ENCODE measurements around the gene CDH13. TPM values are rescaled to one million over a fixed set of nuclear protein-coding genes. Genes with fewer than 3 reads are reported as not detected.

The CDH13 gene
- total RNA-seq, 1 donor from 2014 or later: not detected

- Mint-ChIP-seq H3K27me3 (peaks cover 30% of the 10 kb centered on the region), H3K9me3 (no peaks in the 10 kb centered on the region), H3K4me3 (no peak overlapping the region), H3K4me1 (peaks cover 12% of the 10 kb centered on the region), H3K36me3 (ENCODE audit: low read depth) (no peaks in the 10 kb centered on the region), H3K27ac (no peak overlapping the region)
- ATAC-seq (ENCODE audit: low read depth) (no peak), DNase-seq (no peak)
- ChIA-PET CTCF (no interaction called here), POLR2A (no interaction called here)
- no peak for TF ChIP-seq CTCF (IDR thresholded peaks at IDR 0.05)
- intact Hi-C loops (cut with micrococcal nuclease): no loop called here
These were observed 1121.2 kb downstream of the CDH13 start for GRCh38 chr16:83747936-83748335.

GRCh38 chr16:83755391-83755790, 1128.6 kb downstream of the CDH13 start:
- H3K4me1 Mint-ChIP-seq: no peaks in the 10 kb centered on the region
- ChIA-PET CTCF (no interaction called here), POLR2A (no interaction called here)
- TF ChIP-seq CTCF (IDR thresholded peaks at IDR 0.05): no peak
- H3K9me3 Mint-ChIP-seq: peaks cover 16% of the 10 kb centered on the region
- H3K36me3 Mint-ChIP-seq (ENCODE audit: low read depth): peaks cover 4% of the 10 kb centered on the region
- peaks cover 26% of the 10 kb centered on the region for H3K27me3 Mint-ChIP-seq
- H3K27ac Mint-ChIP-seq: no peak overlapping the region
- no peak overlapping the region for H3K4me3 Mint-ChIP-seq
- no peak for DNase-seq
- intact Hi-C loops (cut with micrococcal nuclease): no loop called here
- no peak for ATAC-seq (ENCODE audit: low read depth)

- H3K4me3 Mint-ChIP-seq: no peak overlapping the region
- intact Hi-C loops (cut with micrococcal nuclease): no loop called here
- H3K27me3 Mint-ChIP-seq: peaks cover 1% of the 10 kb centered on the region
- no peak for TF ChIP-seq CTCF (IDR thresholded peaks at IDR 0.05)
- DNase-seq: no peak
- H3K36me3 Mint-ChIP-seq (ENCODE audit: low read depth): no peaks in the 10 kb centered on the region
- ChIA-PET POLR2A (no interaction called here), CTCF (no interaction called here)
- no peak overlapping the region for H3K27ac Mint-ChIP-seq
- H3K9me3 Mint-ChIP-seq: peaks cover 5% of the 10 kb centered on the region
- H3K4me1 Mint-ChIP-seq: no peaks in the 10 kb centered on the region
- ATAC-seq (ENCODE audit: low read depth): no peak
These were observed 1135.6 kb downstream of the CDH13 start for GRCh38 chr16:83762141-83762991.

- no peak for TF ChIP-seq CTCF (IDR thresholded peaks at IDR 0.05)
- Mint-ChIP-seq H3K36me3 (ENCODE audit: low read depth) (no peaks in the 10 kb centered on the region), H3K9me3 (peaks cover 5% of the 10 kb centered on the region), H3K27ac (no peak overlapping the region), H3K27me3 (peaks cover 1% of the 10 kb centered on the region), H3K4me3 (no peak overlapping the region), H3K4me1 (no peaks in the 10 kb centered on the region)
- ChIA-PET POLR2A (no interaction called here), CTCF (no interaction called here)
- ATAC-seq (ENCODE audit: low read depth) (no peak), DNase-seq (no peak)
- intact Hi-C loops (cut with micrococcal nuclease): no loop called here
These were observed 1136.2 kb downstream of the CDH13 start for GRCh38 chr16:83762992-83763358.

GRCh38 chr16:83768986-83769385, 1142.2 kb downstream of the CDH13 start:
- ChIA-PET POLR2A (interaction anchor here (2.4 kb wide), 1 partner anchor 38 kb away, joined by 9 read pairs; the partner anchor contains the start of gene HSBP1), CTCF (no interaction called here)
- TF ChIP-seq CTCF (IDR thresholded peaks at IDR 0.05): no peak
- Mint-ChIP-seq H3K36me3 (ENCODE audit: low read depth) (no peaks in the 10 kb centered on the region), H3K4me1 (peaks cover 21% of the 10 kb centered on the region), H3K9me3 (peaks cover 6% of the 10 kb centered on the region), H3K27me3 (no peaks in the 10 kb centered on the region), H3K4me3 (peak overlapping the region; percentile 61), H3K27ac (peak overlapping the region; percentile 84)
- peak; percentile 20 for ATAC-seq (ENCODE audit: low read depth)
- intact Hi-C loops (cut with micrococcal nuclease): loop anchor here (2.0 kb wide), 1 partner anchor 38 kb away; the partner anchor contains the start of gene HSBP1
- no peak for DNase-seq

All from activated B cell treated with CpG ODN at 0.5 μM for 24 hours (primary cell).